H1 (cell line): ENCODE results near the gene LPXN. TPM values are rescaled to one million over a fixed set of nuclear protein-coding genes. Genes with fewer than 3 reads are reported as not detected.

Source experiments
- CTCF ChIA-PET: fragments of 300-600 bp; sonication (Branson Sonifier 250); formaldehyde crosslinking; loops from one replicate; lab custom pipeline; 2021; ENCODE audit not compliant: partially characterized antibody; lab: Charles Lee
- POLR2A ChIA-PET: fragments of 300-600 bp; sonication (Branson Sonifier 250); formaldehyde crosslinking; loops from one replicate; lab custom pipeline; 2021; ENCODE audit warnings: inconsistent platforms; ENCODE audit not compliant: partially characterized antibody; lab: Charles Lee
- DNase-seq, 2 experiments: peaks; one replicate each; pipeline versions ENCODE4 v3.0.0 to v3.0.0-alpha.2; 2010 to 2022; ENCODE audit warnings: low spot score in 2 of 2, low read depth in 1 of 2, mixed read lengths in 1 of 2
- FAIRE-seq: peaks from 2 replicates; lab custom pipeline; 2011; peaks lifted over from hg19 to GRCh38; lab: Jason Lieb, UNC
- H2AFZ ChIP-seq: 2 replicates; pipeline ENCODE4 v1.8.1; 2012; ENCODE audit warnings: low read length, inconsistent platforms
- H2AK5ac ChIP-seq: 2 replicates; pipeline ENCODE4 v1.6.1; 2013; ENCODE audit warnings: low read depth, low read length
- H2BK120ac ChIP-seq: replicated peaks from 2 replicates; pipeline ENCODE3; 2013; ENCODE audit warnings: low read depth, low read length, inconsistent platforms
- H2BK12ac ChIP-seq: 2 replicates; pipeline ENCODE4 v1.6.1; 2013; ENCODE audit warnings: low read depth, low read length
- H2BK15ac ChIP-seq: 2 replicates; pipeline ENCODE4 v1.6.1; 2013; ENCODE audit warnings: low read length
- H2BK20ac ChIP-seq: 2 replicates; pipeline ENCODE4 v1.6.1; 2013; ENCODE audit warnings: low read length
- H2BK5ac ChIP-seq: 2 replicates; pipeline ENCODE4 v1.6.1; 2013; ENCODE audit warnings: low read depth, low read length
- H3K14ac ChIP-seq: 2 replicates; pipeline ENCODE4 v1.6.1; 2013; ENCODE audit warnings: inconsistent platforms; ENCODE audit not compliant: insufficient read length
- H3K18ac ChIP-seq: 2 replicates; pipeline ENCODE4 v1.6.1; 2013; ENCODE audit warnings: low read length; ENCODE audit errors: extremely low read depth
- H3K23ac ChIP-seq: 2 replicates; pipeline ENCODE4 v1.6.1; 2013; ENCODE audit warnings: inconsistent platforms; ENCODE audit not compliant: insufficient read length
- H3K23me2 ChIP-seq: 2 replicates; pipeline ENCODE4 v1.6.1; 2013; ENCODE audit warnings: low read depth, low read length
- H3K27ac ChIP-seq: 2 replicates; pipeline ENCODE4 v1.6.1; 2011; ENCODE audit warnings: low read depth, low read length, inconsistent platforms
- H3K27me3 ChIP-seq, 4 experiments: replicated peaks in 1 of 4; 1 replicate in 1 of 4; 2 replicates in 3 of 4; pipeline versions ENCODE4 v1.6.1 to v1.8.1; 2011 to 2013; ENCODE audit warnings: low read length in 3 of 4, mild to moderate bottlenecking in 3 of 4, inconsistent platforms in 2 of 4, mixed read lengths in 2 of 4, moderate library complexity in 1 of 4; ENCODE audit not compliant: control insufficient read depth in 3 of 4, insufficient read depth in 3 of 4; ENCODE audit errors: extremely low read depth in 1 of 4
- H3K36me3 ChIP-seq, 4 experiments: 2 replicates each; pipeline versions ENCODE4 v1.6.1 to v1.8.1; 2011 to 2013; ENCODE audit warnings: mild to moderate bottlenecking in 4 of 4, low read length in 3 of 4, moderate library complexity in 2 of 4, control low read depth in 1 of 4, inconsistent platforms in 1 of 4; ENCODE audit not compliant: insufficient read depth in 4 of 4, control insufficient read depth in 2 of 4
- H3K4ac ChIP-seq: replicated peaks from 2 replicates; pipeline ENCODE3; 2013; ENCODE audit warnings: low read length, low read depth, mixed read lengths, inconsistent platforms; ENCODE audit not compliant: insufficient read length
- H3K4me1 ChIP-seq, 4 experiments: replicated peaks in 1 of 4; 1 replicate in 1 of 4; 2 replicates in 3 of 4; pipeline versions ENCODE4 v1.6.1 to v1.8.1; 2011 to 2013; ENCODE audit warnings: low read length in 3 of 4, inconsistent platforms in 2 of 4, mixed read lengths in 1 of 4; ENCODE audit not compliant: insufficient read depth in 4 of 4, control insufficient read depth in 3 of 4
- H3K4me2 ChIP-seq, 2 experiments: 2 replicates each; pipeline versions ENCODE4 v1.6.1 to v1.8.1; 2011 to 2013; ENCODE audit warnings: low read depth in 2 of 2, low read length in 2 of 2, control low read depth in 1 of 2, inconsistent platforms in 1 of 2, mild to moderate bottlenecking in 1 of 2; ENCODE audit not compliant: insufficient read depth in 1 of 2
- H3K4me3 ChIP-seq, 4 experiments: fragments of 200-600, 300-600 bp in 1 of 4; sonication (generic), shearing (Covaris generic), sonication (Bioruptor Twin) in 1 of 4; 2 replicates each; pipeline versions ENCODE4 v1.5.1 to v1.8.1; 2011 to 2016; ENCODE audit warnings: low read length in 4 of 4, low read depth in 3 of 4, control low read depth in 2 of 4, inconsistent platforms in 2 of 4, mild to moderate bottlenecking in 2 of 4, mixed read lengths in 1 of 4, moderate library complexity in 1 of 4; ENCODE audit not compliant: insufficient read depth in 2 of 4; ENCODE audit errors: extremely low read depth in 1 of 4
- H3K56ac ChIP-seq: replicated peaks from 2 replicates; pipeline ENCODE3; 2013; ENCODE audit warnings: low read depth, mild to moderate bottlenecking, mixed read lengths, low read length, inconsistent platforms; ENCODE audit not compliant: insufficient read length
- H3K79me1 ChIP-seq: 2 replicates; pipeline ENCODE4 v1.6.1; 2013; ENCODE audit warnings: low read depth, low read length, control low read depth
- H3K79me2 ChIP-seq, 2 experiments: 2 replicates each; pipeline versions ENCODE4 v1.6.1 to v1.8.1; 2012 to 2013; ENCODE audit warnings: low read length in 2 of 2, mild to moderate bottlenecking in 2 of 2, inconsistent platforms in 1 of 2; ENCODE audit not compliant: insufficient read depth in 2 of 2, control insufficient read depth in 1 of 2
- H3K9ac ChIP-seq, 4 experiments: replicated peaks in 1 of 4; 1 replicate in 1 of 4; 2 replicates in 3 of 4; pipeline versions ENCODE4 v1.6.1 to v1.8.1; 2011 to 2013; ENCODE audit warnings: low read depth in 3 of 4, low read length in 3 of 4, control low read depth in 2 of 4, mild to moderate bottlenecking in 2 of 4, moderate library complexity in 2 of 4, inconsistent platforms in 1 of 4; ENCODE audit errors: extremely low read depth in 1 of 4
- H3K9me3 ChIP-seq, 2 experiments: 2 replicates each; pipeline versions ENCODE4 v1.6.1 to v1.8.1; 2012 to 2013; ENCODE audit warnings: mild to moderate bottlenecking in 2 of 2, moderate library complexity in 2 of 2, control low read depth in 1 of 2, inconsistent platforms in 1 of 2, low read depth in 1 of 2, low read length in 1 of 2, mixed read lengths in 1 of 2; ENCODE audit not compliant: insufficient read depth in 2 of 2
- H4K20me1 ChIP-seq, 2 experiments: replicated peaks in 1 of 2; 2 replicates each; pipeline versions ENCODE3 to v1.8.1; 2011 to 2013; ENCODE audit warnings: inconsistent platforms in 2 of 2, low read length in 2 of 2, mild to moderate bottlenecking in 1 of 2; ENCODE audit not compliant: insufficient read depth in 2 of 2, control insufficient read depth in 1 of 2
- H4K5ac ChIP-seq: 2 replicates; pipeline ENCODE4 v1.6.1; 2013; ENCODE audit warnings: low read length, low read depth, mixed read lengths, inconsistent platforms; ENCODE audit not compliant: insufficient read length
- H4K8ac ChIP-seq: 2 replicates; pipeline ENCODE4 v1.8.0; 2013; ENCODE audit warnings: mild to moderate bottlenecking, moderate library complexity, low read length, inconsistent platforms; ENCODE audit not compliant: insufficient read depth; ENCODE audit errors: extremely low read depth
- H4K91ac ChIP-seq: replicated peaks from 2 replicates; pipeline ENCODE3; 2013; ENCODE audit warnings: low read length, mixed read lengths, inconsistent platforms; ENCODE audit not compliant: insufficient read length
- CBX5 ChIP-seq: fragments of 300-800, 300-1000 bp; sonication (generic); IDR thresholded peaks from 2 replicates; pipeline ENCODE4 v1.7.1; 2016; ENCODE audit warnings: antibody characterized with exemption, low read length, low read depth
- MAX ChIP-seq: IDR thresholded peaks from 2 replicates; pipeline ENCODE4 v1.6.1; 2012; ENCODE audit warnings: inconsistent platforms
- POU5F1 ChIP-seq: IDR thresholded peaks from 2 replicates; pipeline ENCODE4 v1.6.1; 2011; ENCODE audit warnings: low read depth, mild to moderate bottlenecking, low read length, moderate library complexity
- TBP ChIP-seq: IDR thresholded peaks from 2 replicates; pipeline ENCODE4 v1.6.1; 2011; ENCODE audit warnings: low read depth, low read length, improper control_type of control experiment
- WGBS, 2 experiments: shearing (Covaris generic) in 1 of 2; methylation state at CpG; one replicate each; pipeline versions ENCODE4 v1.1.6 to v1.1.7; 2013 to 2015; ENCODE audit warnings: low lambda C conversion rate in 2 of 2, mixed read lengths in 2 of 2, inconsistent platforms in 1 of 2, low coverage in 1 of 2, missing lambda C conversion rate in 1 of 2; ENCODE audit not compliant: insufficient replicate concordance in 2 of 2, insufficient coverage in 1 of 2, insufficient read length in 1 of 2; ENCODE audit errors: extremely low coverage in 1 of 2, missing lambda C conversion rate in 1 of 2; 5-methylcytosine and 5-hydroxymethylcytosine counted together
- polyA plus RNA-seq, 7 experiments: library from polyadenylated mRNA; depleted of rRNA in 3 of 7; stranded (reverse) in 5 of 7; unstranded in 2 of 7; fragments of >200 nt in 5 of 7; fragments of 200-250 nt in 2 of 7; gene quantifications; 1 replicate in 5 of 7; 2 replicates in 1 of 7; 4 replicates in 1 of 7; pipeline versions ENCODE4 v1.2.1 to v1.2.3, GENCODE V29; 2011 to 2013; ENCODE audit warnings: missing spikeins in 2 of 7, mixed read lengths in 2 of 7
- total RNA-seq: library from RNA; stranded (reverse); fragmentation: NEBNext Ultra II Directional; extraction: Animal tissue kit (Norgen Biotek cat#: 25700); gene quantifications from 2 replicates; pipeline ENCODE4 v1.2.1, GENCODE V29; 2021

LPXN gene
- total and polyA plus RNA-seq, 2 of the 8 experiments (the other 6 are each of a cell fraction or from before 2014, with no cell fraction given), result 1.4 to 2.7 TPM

- Histone ChIP-seq H3K79me2 (no peaks in the 10 kb centered on the region), H4K5ac (no peak overlapping the region), H3K4me3 (no peak overlapping the region), H3K23me2 (no peaks in the 10 kb centered on the region)
- DNase-seq, result no peak
- 88% methylated on average over 4 of the region's 4 CpGs; no CpG with 5 or more reads in 1 of the 2 experiments for whole genome bisulfite sequencing, 2 experiments
- no peak for TF ChIP-seq TBP
- no peak for TF ChIP-seq MAX
- TF ChIP-seq CBX5, result no peak
- no peak for TF ChIP-seq POU5F1
- TF ChIP-seq, all 59 proteins: peak for 0
- Histone ChIP-seq H3K23ac (no peak overlapping the region), H3K14ac (no peak overlapping the region), H2AK5ac (no peak overlapping the region), H4K20me1 (no peaks in the 10 kb centered on the region), H2AFZ (no peak overlapping the region), H4K91ac (no peak overlapping the region), H3K27ac (no peak overlapping the region), H2BK20ac (no peak overlapping the region), H3K9ac (no peak overlapping the region), H3K9me3 (no peaks in the 10 kb centered on the region), H3K4ac (no peak overlapping the region), H2BK15ac (no peak overlapping the region), H2BK5ac (no peak overlapping the region), H2BK12ac (no peak overlapping the region), H3K79me1 (no peaks in the 10 kb centered on the region), H3K4me1 (no peaks in the 10 kb centered on the region), H4K8ac (no peak overlapping the region), H3K18ac (no peak overlapping the region), H3K36me3 (no peaks in the 10 kb centered on the region), H2BK120ac (no peak overlapping the region), H3K56ac (no peak overlapping the region), H3K4me2 (no peak overlapping the region), H3K27me3 (no peaks in the 10 kb centered on the region)
- CTCF ChIA-PET, result no interaction called here
- POLR2A ChIA-PET, result no interaction called here
- no peak for FAIRE-seq
Measured at GRCh38 chr11:58503361-58503856, 72.2 kb downstream of the LPXN start.
